CD4-positive, alpha-beta T cell treated with Interleukin-6 at 100 ng/mL for 8 hours (primary cell): ENCODE measurements around the gene RERE.

ENCODE experiments used
- DNase-seq: peaks from one replicate; pipeline ENCODE4 v3.0.0-alpha.2; 2020; ENCODE audit warnings: mixed read lengths, low spot score

RERE gene

GRCh38 chr1:8404460-8405370 lies 412.7 kb downstream of the RERE start:
- DNase-seq = no peak

- DNase-seq = no peak
Measured at GRCh38 chr1:8402109-8402710, 415.2 kb downstream of the RERE start.

GRCh38 chr1:8398677-8399076 lies 418.8 kb downstream of the RERE start:
- DNase-seq = no peak

GRCh38 chr1:8398086-8398485 lies 419.4 kb downstream of the RERE start:
- DNase-seq = no peak

- no peak for DNase-seq
Measured at GRCh38 chr1:8397511-8397910, 419.9 kb downstream of the RERE start.

GRCh38 chr1:8396786-8397406 lies 420.5 kb downstream of the RERE start:
- no peak for DNase-seq

GRCh38 chr1:8396083-8396785 lies 421.2 kb downstream of the RERE start:
- no peak for DNase-seq

GRCh38 chr1:8395433-8395866 lies 422.0 kb downstream of the RERE start:
- peak; percentile 28 for DNase-seq

- no peak for DNase-seq
Measured at GRCh38 chr1:8394456-8395321, 422.8 kb downstream of the RERE start.

- no peak for DNase-seq
Measured at GRCh38 chr1:8392522-8392921, 424.9 kb downstream of the RERE start.

- DNase-seq = no peak
Measured at GRCh38 chr1:8390707-8391106, 426.7 kb downstream of the RERE start.

- DNase-seq = no peak
Measured at GRCh38 chr1:8389958-8390535, 427.4 kb downstream of the RERE start.

- no peak for DNase-seq
Measured at GRCh38 chr1:8388732-8389562, 428.5 kb downstream of the RERE start.

GRCh38 chr1:8386247-8386646 lies 431.2 kb downstream of the RERE start:
- no peak for DNase-seq

GRCh38 chr1:8384577-8384976 lies 432.9 kb downstream of the RERE start:
- no peak for DNase-seq

- DNase-seq = no peak
Measured at GRCh38 chr1:8384088-8384487, 433.4 kb downstream of the RERE start.

- no peak for DNase-seq
Measured at GRCh38 chr1:8382608-8383505, 434.6 kb downstream of the RERE start.

GRCh38 chr1:8382051-8382505 lies 435.4 kb downstream of the RERE start:
- no peak for DNase-seq

- DNase-seq = no peak
Measured at GRCh38 chr1:8381618-8382017, 435.8 kb downstream of the RERE start.
